Stimulated activated CD4-positive, alpha-beta T cell treated with anti-CD3 and anti-CD28 coated beads, Interleukin-1b, Interleukin-23, amount 100 ng/mL, for 24 hours (primary cell): Measurements from ENCODE around the gene RAB4B.
A peak's percentile ranks its signal among the peaks of the same experiment; 100 is the strongest.
"Not testable (repeated sequence)": the region's sequence is repeated elsewhere in the genome, so short reads cannot be mapped to it uniquely, and the experiment has no call there.

ENCODE experiments used
- DNase-seq, 4 experiments: peaks; one replicate each; pipeline ENCODE4 v3.0.0-alpha.2; 2020; ENCODE audit warnings: low read depth in 4 of 4, low spot score in 1 of 4

RAB4B gene

DNA sequence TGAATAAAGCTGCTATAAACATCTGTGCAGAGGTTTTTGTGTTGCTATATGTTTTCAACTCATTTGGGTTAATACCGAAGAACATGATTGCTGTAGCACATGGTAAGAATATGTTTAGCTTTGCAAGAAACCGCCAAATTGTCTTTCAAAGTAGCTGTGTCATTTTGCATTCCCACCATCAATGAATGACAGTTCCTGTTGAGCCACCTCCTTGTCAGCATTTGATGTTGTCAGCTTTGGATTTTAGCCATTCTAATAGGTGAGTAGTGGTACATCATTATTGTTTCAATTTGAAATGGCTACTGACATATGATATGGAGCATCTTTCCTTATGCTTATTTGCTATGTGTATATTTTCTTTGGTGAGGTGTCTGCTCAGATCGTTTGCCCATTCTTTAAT lies 64.0 kb downstream of the RAB4B start:
- not testable (repeated sequence) for DNase-seq

DNA sequence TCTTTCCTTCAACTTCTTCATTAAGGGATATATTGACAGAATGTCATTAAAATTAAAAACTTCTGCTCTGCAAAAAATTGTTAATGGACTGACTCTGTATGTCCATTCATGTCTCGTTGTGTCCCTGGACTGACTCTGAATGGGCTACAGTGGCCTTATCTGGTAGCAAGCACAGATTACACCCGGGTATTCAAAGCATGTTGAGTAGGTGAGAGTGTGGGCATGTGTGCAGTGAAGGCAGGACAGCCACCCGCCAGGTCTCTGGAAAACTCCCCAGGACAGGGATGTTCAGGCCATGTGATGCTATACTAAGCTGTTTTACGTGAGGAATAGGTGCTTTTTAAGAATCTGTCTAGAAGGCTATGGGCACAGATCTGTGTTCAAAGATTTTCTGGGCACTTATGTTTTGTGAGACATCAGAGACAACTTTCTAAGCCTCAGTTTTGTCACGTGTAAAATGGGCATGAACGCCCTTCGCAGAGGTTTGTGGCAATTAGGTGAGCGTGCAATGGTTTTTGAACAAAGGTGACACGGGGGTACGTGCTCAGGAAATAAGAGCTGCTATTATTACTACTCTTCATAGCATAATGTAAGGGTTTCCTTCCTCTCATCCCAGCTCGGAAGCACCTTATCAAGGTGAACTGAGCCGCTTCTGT lies 65.1 kb downstream of the RAB4B start:
- not testable (repeated sequence) for DNase-seq

DNA sequence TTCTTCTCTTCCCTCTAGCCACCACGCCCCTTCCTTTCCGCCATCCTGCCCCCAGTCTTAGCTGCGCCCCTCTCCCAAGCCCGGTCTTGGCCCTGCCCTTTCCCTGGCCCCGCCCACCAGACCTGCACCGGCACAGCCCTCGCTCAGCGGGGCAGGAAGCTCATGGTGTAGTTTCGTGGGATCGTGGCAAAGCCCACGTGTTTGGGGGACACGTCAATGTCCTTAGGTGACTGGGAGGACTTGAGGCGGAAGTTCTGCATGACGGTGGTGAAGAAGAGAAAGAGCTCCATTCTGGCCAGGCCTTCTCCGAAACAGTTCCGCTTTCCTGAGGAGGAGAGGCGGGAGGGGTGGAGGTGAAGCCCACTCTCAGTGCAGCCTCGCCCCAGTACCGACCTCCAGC lies 65.6 kb downstream of the RAB4B start:
- DNase-seq = peak; percentile 10 to 64 (median 50)
